HEK293T (cell line): ENCODE results near the gene GDF10.

Experiments
- FOXK2 ChIP-seq: fragments of 450-650 bp; IDR thresholded peaks from 2 replicates; pipeline ENCODE4 v1.6.1; 2016; ENCODE audit warnings: mild to moderate bottlenecking
- SP1 ChIP-seq: fragments of 450-650 bp; IDR thresholded peaks from 2 replicates; pipeline ENCODE4 v1.6.1; 2017

DNA sequence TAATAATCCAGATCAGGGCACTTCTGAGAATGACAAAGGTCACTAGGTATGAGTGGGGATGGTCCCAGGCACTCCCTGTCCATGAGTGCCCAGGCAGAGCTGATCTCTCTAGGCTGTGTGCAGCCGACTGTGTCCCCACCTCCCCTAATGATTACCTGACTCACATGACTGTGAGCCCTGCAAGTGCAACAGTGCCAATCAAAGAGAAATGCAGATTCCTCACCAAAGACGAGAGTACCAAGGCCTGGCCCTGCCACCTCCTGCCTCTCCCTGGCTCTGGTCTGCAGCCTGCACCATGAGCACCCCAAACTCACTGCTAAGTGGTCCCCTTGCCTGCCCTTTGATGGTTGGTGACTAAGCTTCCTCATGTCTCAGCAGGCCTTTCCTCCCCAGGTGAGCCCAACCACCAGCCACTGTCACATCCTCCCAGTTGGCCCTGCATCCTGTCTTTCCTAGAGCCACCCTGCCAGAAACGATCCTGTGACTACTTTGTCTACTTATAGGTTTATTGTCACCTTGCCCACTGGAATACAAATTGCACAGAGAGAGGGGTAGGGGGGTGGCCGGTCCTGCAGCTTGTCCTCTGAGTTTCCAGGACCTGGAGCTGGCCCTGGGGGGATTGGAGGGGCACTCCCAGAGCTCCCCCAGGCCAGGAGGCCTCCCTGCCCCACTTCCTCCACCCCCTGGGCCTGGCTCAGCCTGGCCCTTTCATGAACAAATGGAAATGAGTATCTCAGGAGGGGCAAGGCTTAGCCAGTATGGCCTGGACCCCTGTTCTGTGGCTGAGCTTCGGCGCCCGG, 22.4 kb upstream of the GDF10 start:
- TF ChIP-seq SP1 (no peak), FOXK2 (no peak)
